Breast epithelium (tissue), 4 donors: Measurements from ENCODE around the gene AGR3. TPM values are rescaled to one million over a fixed set of nuclear protein-coding genes. Genes with fewer than 3 reads are reported as not detected.

ENCODE experiments used
- DNase-seq, 2 donors: peaks; one replicate each; pipeline ENCODE4 v3.0.0-alpha.2; 2019; ENCODE audit warnings: low spot score in 2 of 2
- H3K27ac ChIP-seq, 2 donors: fragments of 200-600 bp; sonication (generic) in 1 of 2; one replicate each; pipeline ENCODE4 v1.5.1; 2016 to 2019; ENCODE audit warnings: mild to moderate bottlenecking in 1 of 2
- H3K27me3 ChIP-seq, 2 donors: fragments of 200-600 bp; sonication (generic) in 1 of 2; one replicate each; pipeline versions ENCODE4 v1.5.1 to v1.6.0; 2017 to 2019; ENCODE audit warnings: control low read depth in 1 of 2, mild to moderate bottlenecking in 1 of 2
- H3K36me3 ChIP-seq: fragments of 200-600 bp; one replicate; pipeline ENCODE4 v1.5.1; 2019
- H3K4me1 ChIP-seq, 2 donors: fragments of 200-600 bp; sonication (generic); one replicate each; pipeline ENCODE4 v1.5.1; 2016 to 2019; ENCODE audit warnings: control low read depth in 1 of 2
- H3K4me3 ChIP-seq, 3 donors: fragments of 200-600 bp; sonication (generic); 1 replicate in 2 of 3; 2 replicates in 1 of 3; pipeline ENCODE4 v1.5.1; 2016 to 2019; ENCODE audit warnings: mild to moderate bottlenecking in 3 of 3, moderate library complexity in 2 of 3
- H3K9me3 ChIP-seq, 2 donors: fragments of 200-600 bp; sonication (generic) in 1 of 2; one replicate each; pipeline ENCODE4 v1.5.1; 2016 to 2019; ENCODE audit warnings: control low read depth in 1 of 2
- CTCF ChIP-seq, 3 donors: fragments of 450-650 bp; IDR thresholded peaks; one replicate each; pipeline ENCODE4 v1.5.1; 2016 to 2017; ENCODE audit warnings: antibody characterized with exemption in 3 of 3, mild to moderate bottlenecking in 3 of 3, moderate library complexity in 3 of 3
- POLR2A ChIP-seq: fragments of 450-650 bp; IDR thresholded peaks from one replicate; pipeline ENCODE4 v1.6.1; 2016; ENCODE audit warnings: antibody characterized with exemption, mild to moderate bottlenecking, moderate library complexity
- POLR2AphosphoS5 ChIP-seq, 3 donors: sonication (generic); formaldehyde crosslinking; IDR thresholded peaks; one replicate each; pipeline ENCODE4 v1.6.1; 2017; ENCODE audit warnings: antibody characterized with exemption in 3 of 3
- intact Hi-C: fragments of 100-400 bp; cut with DNase I; formaldehyde crosslinking; loops from one replicate; pipeline ENCODE4 v1.15.1; 2023; ENCODE audit warnings: low total_unique reads
- total RNA-seq, 3 donors: library from RNA; depleted of rRNA; stranded (reverse); fragments of >200 nt; gene quantifications; one replicate each; pipeline ENCODE4 v1.1.0, GENCODE V29; 2016

AGR3 gene
- total RNA-seq, 3 donors from 2014 or later, result 32.1 to 37.3 TPM; not detected in 1

DNA sequence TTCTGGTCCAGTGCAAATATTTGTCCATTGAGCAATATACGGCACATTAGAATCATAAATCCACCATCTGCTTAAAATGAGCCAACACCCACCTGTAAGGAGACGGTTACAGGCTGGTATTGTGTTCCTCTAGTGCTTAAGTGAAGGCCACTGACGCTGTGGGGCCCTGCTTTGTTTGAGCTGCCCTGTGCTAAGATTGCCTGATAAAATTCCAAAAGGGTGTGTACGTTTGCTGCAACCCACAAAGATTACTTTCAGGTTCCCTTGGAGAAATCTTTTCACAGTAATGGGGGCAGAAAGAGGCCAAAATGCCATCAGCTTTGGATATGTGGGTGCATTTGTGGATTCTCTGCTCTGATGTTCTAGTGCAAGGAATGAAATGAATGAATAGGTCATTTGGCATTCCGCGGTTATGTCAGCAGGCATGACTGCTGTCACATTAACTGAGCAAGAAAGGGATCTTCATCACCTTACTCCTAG, 34.4 kb downstream of the AGR3 start:
- DNase-seq, result no peak
- TF ChIP-seq POLR2AphosphoS5 (IDR thresholded peaks at IDR 0.05) (no peak), POLR2A (no peak), CTCF (IDR thresholded peaks at IDR 0.05) (no peak)
- intact Hi-C loops, result no loop called here

GRCh38 chr7:16846601-16847165, 35.1 kb downstream of the AGR3 start:
- DNase-seq, result no peak
- Histone ChIP-seq H3K27ac (no peak overlapping the region), H3K4me1 (no peaks in the 10 kb centered on the region), H3K36me3 (no peaks in the 10 kb centered on the region), H3K27me3 (no peaks in the 10 kb centered on the region), H3K9me3 (peaks cover 0 to 5% of the 10 kb centered on the region in 2 donors), H3K4me3 (no peak overlapping the region)
- intact Hi-C loops, result no loop called here
- TF ChIP-seq POLR2AphosphoS5 (IDR thresholded peaks at IDR 0.05) (no peak), POLR2A (no peak), CTCF (IDR thresholded peaks at IDR 0.05) (no peak)

More for the DNA sequence above, 34.4 kb downstream of the AGR3 start:
- Histone ChIP-seq H3K4me1 (no peaks in the 10 kb centered on the region), H3K4me3 (no peak overlapping the region), H3K27me3 (no peaks in the 10 kb centered on the region), H3K9me3 (peaks cover 0 to 5% of the 10 kb centered on the region in 2 donors), H3K36me3 (no peaks in the 10 kb centered on the region), H3K27ac (no peak overlapping the region)

GRCh38 chr7:16845746-16846145, 36.0 kb downstream of the AGR3 start:
- no peaks in the 10 kb centered on the region for H3K4me1 ChIP-seq
- TF ChIP-seq POLR2A, result no peak
- TF ChIP-seq CTCF (IDR thresholded peaks at IDR 0.05), result no peak
- no peak for TF ChIP-seq POLR2AphosphoS5 (IDR thresholded peaks at IDR 0.05)
- H3K9me3 ChIP-seq, result peaks cover 0 to under 1% of the 10 kb centered on the region in 2 donors
- DNase-seq, result no peak
- intact Hi-C loops, result no loop called here
- H3K36me3 ChIP-seq, result no peaks in the 10 kb centered on the region
- H3K4me3 ChIP-seq, result no peak overlapping the region
- no peak overlapping the region for H3K27ac ChIP-seq
- no peaks in the 10 kb centered on the region for H3K27me3 ChIP-seq

DNA sequence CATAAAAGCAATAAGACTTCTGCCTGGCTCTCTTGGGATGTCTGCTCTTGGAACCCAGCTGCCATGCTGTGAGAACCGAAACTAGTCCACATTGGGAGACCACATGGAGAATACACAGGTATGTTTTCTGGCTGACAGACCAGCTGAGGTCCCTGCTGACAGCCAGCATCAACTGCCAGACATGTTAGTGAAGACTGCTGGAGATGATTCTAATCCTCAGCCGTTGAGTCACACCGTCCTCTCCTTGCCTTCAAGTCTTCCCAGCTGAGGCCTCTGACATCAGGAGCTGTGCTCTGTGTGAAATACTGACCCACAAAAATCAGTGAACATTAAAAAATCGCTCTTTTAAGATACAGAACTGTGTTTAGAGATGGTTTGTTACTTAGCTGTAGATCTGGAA, 40.1 kb downstream of the AGR3 start:
- intact Hi-C loops, result no loop called here
- Histone ChIP-seq H3K9me3 (no peaks in the 10 kb centered on the region), H3K4me3 (no peak overlapping the region), H3K36me3 (no peaks in the 10 kb centered on the region), H3K4me1 (no peaks in the 10 kb centered on the region), H3K27me3 (no peaks in the 10 kb centered on the region), H3K27ac (no peak overlapping the region)
- TF ChIP-seq CTCF (IDR thresholded peaks at IDR 0.05) (no peak), POLR2AphosphoS5 (IDR thresholded peaks at IDR 0.05) (no peak), POLR2A (no peak)
- DNase-seq, result no peak

DNA sequence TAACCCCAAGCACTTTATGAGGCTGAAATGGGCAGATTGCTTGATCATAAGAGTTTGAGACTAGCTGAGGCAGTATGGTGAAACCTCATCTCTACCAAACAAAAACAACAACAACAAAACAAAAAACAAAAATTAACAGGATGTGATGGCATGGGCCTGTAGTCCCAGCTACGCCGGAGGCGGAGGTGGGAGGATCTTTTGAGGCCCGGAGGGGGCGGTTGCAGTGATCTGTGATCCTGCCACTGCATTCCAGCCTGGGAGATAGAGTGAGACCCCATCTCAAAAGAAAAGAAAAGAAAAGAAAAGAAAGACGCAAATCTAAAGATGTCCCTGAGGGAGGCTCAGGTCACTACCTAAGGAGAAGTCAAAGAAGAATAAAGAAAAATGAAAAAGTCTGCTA, 41.7 kb downstream of the AGR3 start:
- no peaks in the 10 kb centered on the region for H3K36me3 ChIP-seq

More for the DNA sequence above, 41.7 kb downstream of the AGR3 start:
- intact Hi-C loops, result no loop called here
- Histone ChIP-seq H3K27me3 (no peaks in the 10 kb centered on the region), H3K27ac (no peak overlapping the region), H3K4me3 (no peak overlapping the region), H3K9me3 (no peaks in the 10 kb centered on the region), H3K4me1 (no peaks in the 10 kb centered on the region)
- DNase-seq, result no peak
- no peak for TF ChIP-seq POLR2A
- TF ChIP-seq POLR2AphosphoS5 (IDR thresholded peaks at IDR 0.05), result no peak
- TF ChIP-seq CTCF (IDR thresholded peaks at IDR 0.05), result no peak
